Measurements from ENCODE around the gene TNS3. TPM values are rescaled to one million over a fixed set of nuclear protein-coding genes. Genes with fewer than 3 reads are reported as not detected.

Gene TNS3
- total RNA-seq, 1 experiment from 2014 or later: 9.5 TPM

DNA sequence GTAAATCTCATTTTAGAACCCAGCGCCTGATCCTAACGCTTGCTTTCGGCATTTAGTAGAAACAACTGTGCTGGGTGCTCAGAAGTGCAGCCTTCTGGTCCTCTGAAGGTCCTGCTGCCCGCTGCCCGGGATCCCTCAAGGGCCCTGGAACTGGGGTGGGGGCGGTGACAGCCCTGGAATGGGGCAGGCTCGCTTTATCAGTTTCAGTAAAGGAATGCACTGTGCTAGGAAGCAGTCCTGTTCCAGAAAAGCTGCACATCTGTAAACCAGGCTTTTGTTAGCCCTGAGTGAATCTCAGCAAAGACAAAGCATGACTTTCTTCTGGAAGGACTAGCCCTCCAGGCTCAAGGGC, 254.6 kb downstream of the TNS3 start:
- no peak overlapping the region for H2AK5ac ChIP-seq (ENCODE audit: insufficient read length, low read length)
- no peaks in the 10 kb centered on the region for H3K23me2 ChIP-seq (ENCODE audit: insufficient read length, low read depth, low read length, poor library complexity, severe bottlenecking)
- TF ChIP-seq, protein P1, sequence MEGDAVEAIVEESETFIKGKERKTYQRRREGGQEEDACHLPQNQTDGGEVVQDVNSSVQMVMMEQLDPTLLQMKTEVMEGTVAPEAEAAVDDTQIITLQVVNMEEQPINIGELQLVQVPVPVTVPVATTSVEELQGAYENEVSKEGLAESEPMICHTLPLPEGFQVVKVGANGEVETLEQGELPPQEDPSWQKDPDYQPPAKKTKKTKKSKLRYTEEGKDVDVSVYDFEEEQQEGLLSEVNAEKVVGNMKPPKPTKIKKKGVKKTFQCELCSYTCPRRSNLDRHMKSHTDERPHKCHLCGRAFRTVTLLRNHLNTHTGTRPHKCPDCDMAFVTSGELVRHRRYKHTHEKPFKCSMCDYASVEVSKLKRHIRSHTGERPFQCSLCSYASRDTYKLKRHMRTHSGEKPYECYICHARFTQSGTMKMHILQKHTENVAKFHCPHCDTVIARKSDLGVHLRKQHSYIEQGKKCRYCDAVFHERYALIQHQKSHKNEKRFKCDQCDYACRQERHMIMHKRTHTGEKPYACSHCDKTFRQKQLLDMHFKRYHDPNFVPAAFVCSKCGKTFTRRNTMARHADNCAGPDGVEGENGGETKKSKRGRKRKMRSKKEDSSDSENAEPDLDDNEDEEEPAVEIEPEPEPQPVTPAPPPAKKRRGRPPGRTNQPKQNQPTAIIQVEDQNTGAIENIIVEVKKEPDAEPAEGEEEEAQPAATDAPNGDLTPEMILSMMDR (conservative IDR thresholded peaks at IDR 0.05): no peak
- no peak overlapping the region for H3K23ac ChIP-seq (ENCODE audit: insufficient read length, low read depth, low read length)
- H3K4me1 Mint-ChIP-seq: peaks cover 42 to 45% of the 10 kb centered on the region in 2 experiments
- H3K14ac ChIP-seq (ENCODE audit: insufficient read depth, low read length): no peak overlapping the region
- H2BK15ac ChIP-seq (ENCODE audit: low read depth, low read length): no peak overlapping the region
- H3K36me3 Mint-ChIP-seq (ENCODE audit: insufficient read depth in 1 of 3, low read depth in 3 of 3): no peaks in the 10 kb centered on the region; a peak in 2 of 7 replicates
- peaks cover 15% of the 10 kb centered on the region for H3K4me1 ChIP-seq (ENCODE audit: insufficient read depth, low read length)
- no peak overlapping the region for H3K4ac ChIP-seq (ENCODE audit: low read depth, low read length)
- no peak overlapping the region for H2BK120ac ChIP-seq (ENCODE audit: low read depth, low read length, poor library complexity, severe bottlenecking)
- H3K56ac ChIP-seq (ENCODE audit: insufficient read length, low read depth, low read length): no peak overlapping the region
- H4K91ac ChIP-seq (ENCODE audit: insufficient read length, low read depth, low read length): no peak overlapping the region
- H2BK5ac ChIP-seq (ENCODE audit: insufficient read length, low read length): no peak overlapping the region
- H3K9ac ChIP-seq (ENCODE audit: extremely low read depth, insufficient read length, low read length): no peak overlapping the region
- no peak overlapping the region for H2AFZ ChIP-seq (ENCODE audit: low read length)
- H2BK20ac ChIP-seq (ENCODE audit: low read depth, low read length, poor library complexity, severe bottlenecking): no peak overlapping the region
- no peak for DNase-seq
- H3K27me3 Mint-ChIP-seq (ENCODE audit: low read depth): peaks cover 1% of the 10 kb centered on the region
- no peak overlapping the region for H3K27ac ChIP-seq (ENCODE audit: insufficient read length, low read depth, low read length)
- H4K5ac ChIP-seq (ENCODE audit: insufficient read length, low read depth, low read length): no peak overlapping the region
- WGBS (ENCODE audit: extremely low coverage, insufficient read length, low lambda C conversion rate): no CpG with 5 or more reads among the region's 7 CpGs
- no peak overlapping the region for H3T11ph ChIP-seq (ENCODE audit: low read length)
- H3K27me3 ChIP-seq (ENCODE audit: insufficient read depth, low read length): no peaks in the 10 kb centered on the region
- no peaks in the 10 kb centered on the region; a peak in 1 of 5 replicates for H3K9me3 Mint-ChIP-seq
- H3K79me1 ChIP-seq (ENCODE audit: insufficient read depth, low read depth, low read length, poor library complexity, severe bottlenecking): no peaks in the 10 kb centered on the region
- no peak overlapping the region for H4K8ac ChIP-seq (replicated peaks; ENCODE audit: insufficient read length, low read depth, low read length)
- peak overlapping the region in 1 of 3 experiments; percentile 96; a peak in 1 of 7 replicates for H3K27ac Mint-ChIP-seq
- no peaks in the 10 kb centered on the region for H3K79me2 ChIP-seq (ENCODE audit: insufficient read depth, low read length)
- H3K4me3 Mint-ChIP-seq: peak overlapping the region; percentile 67 to 81; a peak in 3 of 5 replicates
- H4K20me1 ChIP-seq (ENCODE audit: control insufficient read depth, insufficient read depth, insufficient read length): no peaks in the 10 kb centered on the region
- no peak overlapping the region for H2BK12ac ChIP-seq (ENCODE audit: insufficient read length, low read depth, low read length)
- peak overlapping the region; percentile 22 for H3K4me2 ChIP-seq (ENCODE audit: insufficient read depth, insufficient read length, low read length)
- H3K9me3 ChIP-seq (ENCODE audit: control insufficient read depth, low read depth, low read length): no peaks in the 10 kb centered on the region
- H3K18ac ChIP-seq (ENCODE audit: insufficient read length, low read depth, low read length): no peak overlapping the region
